Left ventricle myocardium inferior (tissue), 1 donor: ENCODE results near the gene SIK3. TPM values are rescaled to one million over a fixed set of nuclear protein-coding genes. Genes with fewer than 3 reads are reported as not detected.

Experiments used
- DNase-seq: peaks from one replicate; pipeline ENCODE4 v3.0.0-alpha.2; 2020
- H3K27ac ChIP-seq: fragments of 200-600 bp; replicated peaks from 2 replicates; pipeline ENCODE4 v1.8.0; 2021
- H3K27me3 ChIP-seq: fragments of 200-600 bp; 2 replicates; pipeline ENCODE4 v1.8.0; 2021; ENCODE audit warnings: low read depth
- H3K36me3 ChIP-seq: fragments of 200-600 bp; 2 replicates; pipeline ENCODE4 v1.8.0; 2021
- H3K4me1 ChIP-seq: fragments of 200-600 bp; 2 replicates; pipeline ENCODE4 v1.8.0; 2021
- H3K4me3 ChIP-seq: fragments of 200-600 bp; 2 replicates; pipeline ENCODE4 v1.8.0; 2021; ENCODE audit warnings: mild to moderate bottlenecking, moderate library complexity
- H3K9me3 ChIP-seq: fragments of 200-600 bp; replicated peaks from 2 replicates; pipeline ENCODE4 v1.8.0; 2021
- CTCF ChIP-seq: fragments of 200-600 bp; IDR thresholded peaks from 2 replicates; pipeline ENCODE4 v1.8.0; 2021; ENCODE audit warnings: antibody characterized with exemption, mild to moderate bottlenecking, borderline replicate concordance
- intact Hi-C: fragments of 100-400 bp; cut with micrococcal nuclease; formaldehyde crosslinking; loops from one replicate; pipeline ENCODE4 v1.11.0; 2022
- total RNA-seq: library from RNA; stranded (reverse); fragmentation: NEBNext Ultra II Directional; extraction: Animal tissue kit (Norgen Biotek cat#: 25700); gene quantifications from one replicate; pipeline ENCODE4 v1.2.1, GENCODE V29; 2021
- donor health status: DM: no; HTN: yes; CAD: no; lungs with severe emphysema.

SIK3 gene
- total RNA-seq, 1 donor from 2014 or later: 36.3 TPM

- no peaks in the 10 kb centered on the region for H3K9me3 ChIP-seq
- intact Hi-C loops: no loop called here
- peaks cover 9% of the 10 kb centered on the region for H3K4me1 ChIP-seq
- no peaks in the 10 kb centered on the region for H3K27me3 ChIP-seq
- TF ChIP-seq CTCF: no peak
- H3K4me3 ChIP-seq: no peak overlapping the region
- H3K27ac ChIP-seq: no peak overlapping the region
- no peak for DNase-seq
- H3K36me3 ChIP-seq: no peaks in the 10 kb centered on the region
Observed at GRCh38 chr11:116911976-116912734, 186.1 kb downstream of the SIK3 start.

- TF ChIP-seq CTCF: no peak
- H3K27me3 ChIP-seq: no peaks in the 10 kb centered on the region
- no peaks in the 10 kb centered on the region for H3K36me3 ChIP-seq
- H3K4me3 ChIP-seq: no peak overlapping the region
- H3K4me1 ChIP-seq: peaks cover 9% of the 10 kb centered on the region
- no peak overlapping the region for H3K27ac ChIP-seq
- intact Hi-C loops: no loop called here
- DNase-seq: no peak
- no peaks in the 10 kb centered on the region for H3K9me3 ChIP-seq
Observed at GRCh38 chr11:116910847-116911246, 187.4 kb downstream of the SIK3 start.

GRCh38 chr11:116910378-116910777 lies 187.8 kb downstream of the SIK3 start:
- DNase-seq: no peak
- peaks cover 9% of the 10 kb centered on the region for H3K4me1 ChIP-seq
- H3K27ac ChIP-seq: no peak overlapping the region
- intact Hi-C loops: no loop called here
- no peak overlapping the region for H3K4me3 ChIP-seq
- no peaks in the 10 kb centered on the region for H3K27me3 ChIP-seq
- H3K9me3 ChIP-seq: no peaks in the 10 kb centered on the region
- TF ChIP-seq CTCF: no peak
- no peaks in the 10 kb centered on the region for H3K36me3 ChIP-seq

- no peak overlapping the region for H3K27ac ChIP-seq
- no peak for TF ChIP-seq CTCF
- H3K4me1 ChIP-seq: peaks cover 9% of the 10 kb centered on the region
- no peak overlapping the region for H3K4me3 ChIP-seq
- DNase-seq: no peak
- H3K27me3 ChIP-seq: no peaks in the 10 kb centered on the region
- intact Hi-C loops: no loop called here
- H3K9me3 ChIP-seq: no peaks in the 10 kb centered on the region
- H3K36me3 ChIP-seq: no peaks in the 10 kb centered on the region
Observed at GRCh38 chr11:116909245-116909644, 189.0 kb downstream of the SIK3 start.

GRCh38 chr11:116906479-116906878 lies 191.7 kb downstream of the SIK3 start:
- no peaks in the 10 kb centered on the region for H3K27me3 ChIP-seq
- intact Hi-C loops: no loop called here
- TF ChIP-seq CTCF: no peak
- DNase-seq: no peak
- no peaks in the 10 kb centered on the region for H3K36me3 ChIP-seq
- peaks cover 24% of the 10 kb centered on the region for H3K4me1 ChIP-seq
- H3K4me3 ChIP-seq: no peak overlapping the region
- H3K27ac ChIP-seq: no peak overlapping the region
- no peaks in the 10 kb centered on the region for H3K9me3 ChIP-seq
